Gastrocnemius medialis (tissue), 4 donors: ENCODE data around the gene TRMT61A. TPM values are rescaled to one million over a fixed set of nuclear protein-coding genes. Genes with fewer than 3 reads are reported as not detected.

Experiments
- ATAC-seq, 2 donors: fragments of 150-250 bp; one replicate each; pipeline ENCODE4 v1.9.1; 2016
- DNase-seq, 2 donors: peaks; one replicate each; pipeline ENCODE4 v3.0.0-alpha.2; 2019
- H3K27ac ChIP-seq, 4 donors: fragments of 200-600 bp; sonication (generic); 1 replicate in 1 of 4; 2 replicates in 3 of 4; pipeline ENCODE4 v1.5.1; 2016 to 2018; ENCODE audit warnings: mild to moderate bottlenecking in 2 of 4, moderate library complexity in 1 of 4
- H3K27me3 ChIP-seq, 3 donors: fragments of 200-600 bp; sonication (generic) in 2 of 3; 1 replicate in 1 of 3; 2 replicates in 2 of 3; pipeline versions ENCODE4 v1.5.1 to v1.6.0; 2016 to 2019; ENCODE audit warnings: mild to moderate bottlenecking in 1 of 3, moderate library complexity in 1 of 3
- H3K36me3 ChIP-seq, 2 donors: fragments of 200-600 bp; sonication (generic) in 1 of 2; one replicate each; pipeline ENCODE4 v1.5.1; 2017 to 2018
- H3K4me1 ChIP-seq, 2 donors: fragments of 200-600 bp; sonication (generic) in 1 of 2; one replicate each; pipeline ENCODE4 v1.5.1; 2016 to 2017; ENCODE audit warnings: mild to moderate bottlenecking in 2 of 2
- H3K4me3 ChIP-seq, 4 donors: fragments of 200-600 bp; sonication (generic) in 3 of 4; 1 replicate in 1 of 4; 2 replicates in 3 of 4; pipeline ENCODE4 v1.5.1; 2016 to 2019; ENCODE audit warnings: mild to moderate bottlenecking in 2 of 4
- H3K9me3 ChIP-seq, 3 donors: fragments of 200-600 bp; sonication (generic) in 2 of 3; 1 replicate in 1 of 3; 2 replicates in 2 of 3; pipeline ENCODE4 v1.5.1; 2016 to 2019
- CTCF ChIP-seq, 5 experiments: fragments of 450-650 bp in 3 of 5; fragments of 200-600 bp in 2 of 5; sonication (generic) in 2 of 5; IDR thresholded peaks in 4 of 5; conservative IDR thresholded peaks in 1 of 5; 1 replicate in 4 of 5; 2 replicates in 1 of 5; pipeline ENCODE4 v1.5.1; 2016 to 2019; ENCODE audit warnings: antibody characterized with exemption in 5 of 5, mild to moderate bottlenecking in 3 of 5, moderate library complexity in 3 of 5
- POLR2A ChIP-seq, 2 donors: fragments of 450-650 bp; IDR thresholded peaks; one replicate each; pipeline ENCODE4 v1.6.1; 2017; ENCODE audit warnings: antibody characterized with exemption in 2 of 2, mild to moderate bottlenecking in 2 of 2, moderate library complexity in 2 of 2
- in situ Hi-C, 4 donors: fragments of 200-750 bp; cut with MboI; loops; one replicate each; pipeline versions ENCODE4 v1.15.0 to v1.8.0; 2017; ENCODE audit warnings: low sequenced_read_pairs in 4 of 4
- intact Hi-C: fragments of 100-400 bp; cut with DNase I; formaldehyde crosslinking; loops from one replicate; pipeline ENCODE4 v1.15.1; 2023; ENCODE audit warnings: low total_unique reads
- total RNA-seq, 4 donors: library from RNA; depleted of rRNA; stranded (reverse); fragments of >200 nt; gene quantifications; one replicate each; pipeline versions ENCODE4 v1.1.0 to v1.2.3, GENCODE V29; 2016

Gene TRMT61A
- total RNA-seq, 4 donors from 2014 or later: 8.3 to 11.0 (median 9.6) TPM

- intact Hi-C loops (no loop called here), in situ Hi-C loops (no loop called here)
- ATAC-seq (no peak), DNase-seq (no peak)
- no peak overlapping the region for H3K27ac ChIP-seq
- H3K27me3 ChIP-seq: no peaks in the 10 kb centered on the region
- H3K4me1 ChIP-seq: peaks cover 16 to 24% of the 10 kb centered on the region in 2 donors
- no peaks in the 10 kb centered on the region for H3K9me3 ChIP-seq
- H3K4me3 ChIP-seq: no peak overlapping the region
- TF ChIP-seq CTCF (IDR thresholded peaks at IDR 0.05 in 4 of 5, conservative IDR thresholded peaks at IDR 0.05 in 1 of 5) (no peak), POLR2A (IDR thresholded peaks at IDR 0.05) (no peak)
- peaks cover 0 to 29% of the 10 kb centered on the region in 2 donors for H3K36me3 ChIP-seq
These were observed 1.8 kb downstream of the TRMT61A start for GRCh38 chr14:103530831-103531230.

GRCh38 chr14:103531421-103532215 lies 2.6 kb downstream of the TRMT61A start:
- Histone ChIP-seq H3K4me1 (peaks cover 16 to 24% of the 10 kb centered on the region in 2 donors), H3K36me3 (peaks cover 0 to 29% of the 10 kb centered on the region in 2 donors), H3K9me3 (no peaks in the 10 kb centered on the region), H3K27me3 (no peaks in the 10 kb centered on the region), H3K4me3 (no peak overlapping the region), H3K27ac (no peak overlapping the region)
- intact Hi-C loops: no loop called here
- TF ChIP-seq CTCF (IDR thresholded peaks at IDR 0.05 in 4 of 5, conservative IDR thresholded peaks at IDR 0.05 in 1 of 5) (no peak), POLR2A (IDR thresholded peaks at IDR 0.05) (no peak)
- in situ Hi-C loops: no loop called here
- no peak for ATAC-seq
- no peak for DNase-seq

GRCh38 chr14:103532216-103533136 lies 3.5 kb downstream of the TRMT61A start:
- H3K27ac ChIP-seq: no peak overlapping the region
- H3K36me3 ChIP-seq: peaks cover 0 to 29% of the 10 kb centered on the region in 2 donors
- intact Hi-C loops: no loop called here
- DNase-seq (no peak), ATAC-seq (no peak)
- H3K4me3 ChIP-seq: no peak overlapping the region
- H3K9me3 ChIP-seq: no peaks in the 10 kb centered on the region
- in situ Hi-C loops: no loop called here
- no peaks in the 10 kb centered on the region for H3K27me3 ChIP-seq
- TF ChIP-seq CTCF (IDR thresholded peaks at IDR 0.05 in 4 of 5, conservative IDR thresholded peaks at IDR 0.05 in 1 of 5) (no peak), POLR2A (IDR thresholded peaks at IDR 0.05) (no peak)
- peaks cover 16 to 24% of the 10 kb centered on the region in 2 donors for H3K4me1 ChIP-seq

GRCh38 chr14:103533137-103533998 lies 4.4 kb downstream of the TRMT61A start:
- DNase-seq (no peak), ATAC-seq (no peak)
- H3K4me1 ChIP-seq: peaks cover 19% of the 10 kb centered on the region in 2 donors
- peaks cover 0 to 29% of the 10 kb centered on the region in 2 donors for H3K36me3 ChIP-seq
- intact Hi-C loops: no loop called here
- in situ Hi-C loops: no loop called here
- peak overlapping the region in 1 of 4 donors; percentile 46 for H3K27ac ChIP-seq
- no peak overlapping the region for H3K4me3 ChIP-seq
- no peaks in the 10 kb centered on the region for H3K27me3 ChIP-seq
- TF ChIP-seq CTCF (IDR thresholded peaks at IDR 0.05 in 4 of 5, conservative IDR thresholded peaks at IDR 0.05 in 1 of 5) (no peak), POLR2A (IDR thresholded peaks at IDR 0.05) (no peak)
- no peaks in the 10 kb centered on the region for H3K9me3 ChIP-seq
